Smooth muscle cell (in vitro differentiated cells): ENCODE data around the gene FOLR2. TPM values are rescaled to one million over a fixed set of nuclear protein-coding genes. Genes with fewer than 3 reads are reported as not detected.

Source experiments
- DNase-seq: peaks from one replicate; lab custom pipeline; 2025; ENCODE audit not compliant: unreplicated experiment; lab: John Stamatoyannopoulos, UW
- H2AFZ ChIP-seq: fragments of 200-600 bp; sonication (generic); 2 replicates; pipeline ENCODE4 v1.6.0; 2016; ENCODE audit warnings: antibody characterized with exemption, low read depth, mild to moderate bottlenecking
- H3F3A ChIP-seq: fragments of 200-600 bp; sonication (generic); 2 replicates; pipeline ENCODE4 v1.6.0; 2017; ENCODE audit warnings: antibody characterized with exemption, low read depth
- H3K27ac ChIP-seq: fragments of 200-600 bp; sonication (generic); 2 replicates; pipeline ENCODE4 v1.5.1; 2016; ENCODE audit warnings: low read depth, mild to moderate bottlenecking
- H3K27me3 ChIP-seq: fragments of 200-600 bp; sonication (generic); 2 replicates; pipeline ENCODE4 v1.6.1; 2016; ENCODE audit warnings: low read depth, mild to moderate bottlenecking
- H3K36me3 ChIP-seq: fragments of 200-600 bp; sonication (generic); 2 replicates; pipeline ENCODE4 v1.5.1; 2016; ENCODE audit warnings: low read depth
- H3K4me1 ChIP-seq: fragments of 200-600 bp; sonication (generic); 2 replicates; pipeline ENCODE4 v1.5.1; 2016; ENCODE audit warnings: low read depth
- H3K4me2 ChIP-seq: fragments of 200-600 bp; sonication (generic); 2 replicates; pipeline ENCODE4 v1.6.0; 2016; ENCODE audit warnings: mild to moderate bottlenecking
- H3K4me3 ChIP-seq: fragments of 200-600 bp; sonication (generic); 2 replicates; pipeline ENCODE4 v1.5.1; 2016; ENCODE audit warnings: mild to moderate bottlenecking
- H3K79me2 ChIP-seq: fragments of 200-600 bp; sonication (generic); 2 replicates; pipeline ENCODE4 v1.6.0; 2016; ENCODE audit warnings: low read depth, mild to moderate bottlenecking
- H3K9ac ChIP-seq: fragments of 200-600 bp; sonication (generic); 2 replicates; pipeline ENCODE4 v1.6.0; 2016; ENCODE audit warnings: low read depth
- H3K9me3 ChIP-seq: fragments of 200-600 bp; sonication (generic); replicated peaks from 2 replicates; pipeline ENCODE4 v1.5.1; 2016; ENCODE audit warnings: low read depth
- H4K20me1 ChIP-seq: fragments of 200-600 bp; sonication (generic); 2 replicates; pipeline ENCODE4 v1.6.0; 2016; ENCODE audit warnings: low read depth
- WGBS: methylation state at CpG from one replicate; pipeline ENCODE4 v1.1.7; 2016; ENCODE audit warnings: low lambda C conversion rate; 5-methylcytosine and 5-hydroxymethylcytosine counted together
- polyA plus RNA-seq: library from polyadenylated mRNA; unstranded; fragments of >200 nt; fragmentation: Nextera tagmentation; extraction: Ambion mirVana; gene quantifications from 2 replicates; pipeline ENCODE4 v1.2.1, GENCODE V29; 2016
- total RNA-seq: library from RNA; depleted of rRNA; stranded (reverse); fragments of >200 nt; gene quantifications from 2 replicates; pipeline ENCODE4 v1.2.3, GENCODE V29; 2014
- TF ChIP-seq, protein P1 (sequence below): fragments of 200-600 bp; sonication (generic); IDR thresholded peaks from 2 replicates; pipeline ENCODE4 v1.5.1; 2017; ENCODE audit warnings: borderline replicate concordance, mild to moderate bottlenecking, antibody characterized with exemption; ENCODE audit not compliant: insufficient read depth, poor library complexity, severe bottlenecking

The FOLR2 gene
- total and polyA plus RNA-seq, 2 experiments from 2014 or later, result not detected

DNA sequence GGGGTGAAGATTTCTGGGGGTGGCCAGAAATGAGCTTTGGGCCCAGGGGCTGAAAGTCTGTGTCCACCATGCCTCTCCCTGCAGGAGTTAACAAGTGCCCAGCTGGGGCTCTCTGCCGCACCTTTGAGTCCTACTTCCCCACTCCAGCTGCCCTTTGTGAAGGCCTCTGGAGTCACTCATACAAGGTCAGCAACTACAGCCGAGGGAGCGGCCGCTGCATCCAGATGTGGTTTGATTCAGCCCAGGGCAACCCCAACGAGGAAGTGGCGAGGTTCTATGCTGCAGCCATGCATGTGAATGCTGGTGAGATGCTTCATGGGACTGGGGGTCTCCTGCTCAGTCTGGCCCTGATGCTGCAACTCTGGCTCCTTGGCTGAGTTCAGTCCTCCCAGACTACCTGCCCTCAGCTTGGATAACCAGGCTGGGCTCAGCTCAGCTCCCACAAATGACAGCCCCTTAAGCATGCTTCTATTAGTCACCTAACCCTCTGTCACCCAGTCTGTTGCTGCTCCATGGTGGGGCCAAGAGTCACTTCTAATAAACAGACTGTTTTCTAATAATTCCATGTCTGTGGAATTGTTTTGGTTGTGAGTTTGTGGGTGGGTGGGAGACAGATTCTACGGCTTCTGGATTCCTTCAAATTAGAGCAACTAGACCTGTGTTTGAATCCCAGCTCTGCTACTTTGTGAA is 4.9 kb downstream of the FOLR2 start:
- peaks cover 16% of the 10 kb centered on the region for H4K20me1 ChIP-seq
- WGBS, result 74% methylated on average over 7 of the region's 7 CpGs
- DNase-seq, result no peak
- peaks cover 26% of the 10 kb centered on the region for H3K79me2 ChIP-seq
- H3K9ac ChIP-seq, result no peak overlapping the region
- peak overlapping the region; percentile 68 for H2AFZ ChIP-seq
- no peaks in the 10 kb centered on the region for H3F3A ChIP-seq
- H3K4me3 ChIP-seq, result no peak overlapping the region
- no peaks in the 10 kb centered on the region for H3K4me1 ChIP-seq
- H3K36me3 ChIP-seq, result no peaks in the 10 kb centered on the region
- no peaks in the 10 kb centered on the region for H3K9me3 ChIP-seq
- peaks cover 3% of the 10 kb centered on the region for H3K27me3 ChIP-seq
- TF ChIP-seq, protein P1, sequence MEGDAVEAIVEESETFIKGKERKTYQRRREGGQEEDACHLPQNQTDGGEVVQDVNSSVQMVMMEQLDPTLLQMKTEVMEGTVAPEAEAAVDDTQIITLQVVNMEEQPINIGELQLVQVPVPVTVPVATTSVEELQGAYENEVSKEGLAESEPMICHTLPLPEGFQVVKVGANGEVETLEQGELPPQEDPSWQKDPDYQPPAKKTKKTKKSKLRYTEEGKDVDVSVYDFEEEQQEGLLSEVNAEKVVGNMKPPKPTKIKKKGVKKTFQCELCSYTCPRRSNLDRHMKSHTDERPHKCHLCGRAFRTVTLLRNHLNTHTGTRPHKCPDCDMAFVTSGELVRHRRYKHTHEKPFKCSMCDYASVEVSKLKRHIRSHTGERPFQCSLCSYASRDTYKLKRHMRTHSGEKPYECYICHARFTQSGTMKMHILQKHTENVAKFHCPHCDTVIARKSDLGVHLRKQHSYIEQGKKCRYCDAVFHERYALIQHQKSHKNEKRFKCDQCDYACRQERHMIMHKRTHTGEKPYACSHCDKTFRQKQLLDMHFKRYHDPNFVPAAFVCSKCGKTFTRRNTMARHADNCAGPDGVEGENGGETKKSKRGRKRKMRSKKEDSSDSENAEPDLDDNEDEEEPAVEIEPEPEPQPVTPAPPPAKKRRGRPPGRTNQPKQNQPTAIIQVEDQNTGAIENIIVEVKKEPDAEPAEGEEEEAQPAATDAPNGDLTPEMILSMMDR, result no peak
- H3K27ac ChIP-seq, result no peak overlapping the region
- no peak overlapping the region for H3K4me2 ChIP-seq

DNA sequence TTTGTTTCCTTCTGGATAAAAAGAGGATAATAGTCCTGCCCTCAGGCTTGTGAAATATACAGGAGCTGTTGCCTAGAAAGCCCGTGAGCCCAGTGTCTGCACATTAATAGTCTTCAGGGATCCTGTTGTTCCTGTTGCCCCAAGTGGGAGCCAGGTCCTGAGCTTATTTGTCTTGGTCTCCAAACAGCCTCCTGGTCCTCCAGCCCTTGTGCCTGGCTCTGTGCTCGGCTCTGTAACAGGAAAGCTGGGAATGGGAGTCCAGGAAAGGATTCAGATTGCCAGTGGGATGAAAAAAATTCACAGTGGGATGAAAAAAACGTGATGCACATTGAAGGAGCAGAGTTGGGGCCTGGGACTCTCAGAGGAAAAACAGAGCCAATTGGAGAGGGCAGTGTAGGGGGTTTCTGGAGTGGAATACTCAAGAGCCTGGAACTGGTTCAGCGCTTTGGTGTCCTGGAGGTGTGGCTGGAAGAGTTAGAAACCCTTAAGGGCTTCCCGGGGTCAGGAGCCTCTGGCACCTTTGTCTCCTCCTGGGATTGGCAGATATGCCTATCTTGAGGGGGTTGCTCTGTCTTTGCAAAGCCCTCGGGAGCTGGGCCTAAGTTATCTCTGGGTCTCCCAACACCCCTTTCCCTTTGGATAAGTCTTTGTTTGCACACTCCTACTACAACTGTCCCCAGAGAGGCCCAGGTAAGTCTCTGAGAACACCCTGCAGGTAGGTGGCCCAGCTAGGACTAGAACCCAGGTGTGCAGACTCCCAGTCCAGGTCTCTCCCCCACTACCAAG is 5.7 kb downstream of the FOLR2 start:
- H3K4me3 ChIP-seq, result peak overlapping the region; percentile 84
- H3K9ac ChIP-seq, result no peak overlapping the region
- DNase-seq, result no peak
- no peaks in the 10 kb centered on the region for H3F3A ChIP-seq
- no peaks in the 10 kb centered on the region for H3K4me1 ChIP-seq
- H3K9me3 ChIP-seq, result no peaks in the 10 kb centered on the region
- TF ChIP-seq, protein P1, result no peak
- H3K27ac ChIP-seq, result peak overlapping the region; percentile 80
- peak overlapping the region; percentile 98 for H3K4me2 ChIP-seq
- H3K36me3 ChIP-seq, result no peaks in the 10 kb centered on the region
- peaks cover 33% of the 10 kb centered on the region for H3K79me2 ChIP-seq
- peak overlapping the region; percentile 68 for H2AFZ ChIP-seq
- peaks cover 3% of the 10 kb centered on the region for H3K27me3 ChIP-seq
- WGBS, result 68% methylated on average over 6 of the region's 6 CpGs
- H4K20me1 ChIP-seq, result peaks cover 23% of the 10 kb centered on the region

DNA sequence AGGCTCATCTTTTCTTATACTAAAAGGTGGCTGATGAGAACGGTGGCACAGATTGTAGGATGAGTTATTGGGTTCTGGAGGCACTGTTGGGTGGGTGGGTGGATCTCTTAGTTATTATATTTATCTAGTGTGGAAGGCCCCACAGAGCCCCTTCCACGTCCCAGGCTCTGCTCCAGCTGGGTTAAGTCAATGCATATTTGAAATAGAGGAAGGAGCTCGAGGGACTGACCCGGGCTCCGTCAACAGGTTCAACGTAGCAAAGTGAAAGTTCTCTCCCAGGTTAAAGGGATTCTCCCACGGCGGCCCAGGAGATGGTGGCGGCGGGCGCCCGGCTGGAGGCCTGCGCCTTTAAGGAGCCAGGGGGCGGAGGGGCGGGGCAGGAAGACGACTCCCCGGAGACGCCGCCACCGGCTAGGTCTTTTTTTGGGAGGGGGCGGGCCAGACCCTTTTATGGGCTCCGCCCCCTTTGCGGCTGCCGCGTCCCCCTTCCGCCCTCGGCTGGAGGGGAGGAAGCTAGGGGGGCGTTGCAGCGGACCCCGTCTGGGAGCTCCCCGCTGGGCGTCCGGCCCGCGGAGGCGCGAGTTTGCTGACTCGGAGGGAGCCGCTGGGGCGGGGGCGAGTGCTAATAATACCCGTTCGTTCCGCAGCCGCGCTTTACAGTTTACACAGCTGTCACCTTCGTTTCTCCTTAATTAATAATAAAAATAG is 6.5 kb downstream of the FOLR2 start:
- DNase-seq, result peak; percentile 80
- H4K20me1 ChIP-seq, result peaks cover 31% of the 10 kb centered on the region
- H3K4me1 ChIP-seq, result no peaks in the 10 kb centered on the region
- peak overlapping the region; percentile 98 for H3K4me2 ChIP-seq
- H3K79me2 ChIP-seq, result peaks cover 36% of the 10 kb centered on the region
- TF ChIP-seq, protein P1, result peak; percentile 4
- no peaks in the 10 kb centered on the region for H3K9me3 ChIP-seq
- H3K9ac ChIP-seq, result peak overlapping the region; percentile 72
- peaks cover under 1% of the 10 kb centered on the region for H3K27me3 ChIP-seq
- under 1% methylated on average over 46 of the region's 47 CpGs for WGBS
- H3K27ac ChIP-seq, result peak overlapping the region; percentile 80
- H3K36me3 ChIP-seq, result no peaks in the 10 kb centered on the region
- H2AFZ ChIP-seq, result peak overlapping the region; percentile 68
- H3K4me3 ChIP-seq, result peak overlapping the region; percentile 84
- no peaks in the 10 kb centered on the region for H3F3A ChIP-seq
